Neural progenitor cell (in vitro differentiated cells): ENCODE data around the gene ANKRD13D.

Experiments used
- CTCF ChIP-seq: fragments of 200-600 bp; sonication (generic); IDR thresholded peaks from 2 replicates; pipeline ENCODE4 v1.5.1; 2017; ENCODE audit warnings: antibody characterized with exemption, mild to moderate bottlenecking
- EZH2 ChIP-seq: fragments of 200-600 bp; sonication (generic); IDR thresholded peaks from 2 replicates; pipeline ENCODE4 v1.6.1; 2017; ENCODE audit warnings: antibody characterized with exemption, mild to moderate bottlenecking, moderate library complexity

GRCh38 chr11:67313125-67313890 lies 24.2 kb downstream of the ANKRD13D start:
- no peak for TF ChIP-seq CTCF
- TF ChIP-seq EZH2, result no peak
